Endothelial cell of umbilical vein (primary cell): Measurements from ENCODE around the gene MTMR4. TPM values are rescaled to one million over a fixed set of nuclear protein-coding genes. Genes with fewer than 3 reads are reported as not detected.
"Not testable (repeated sequence)": the region's sequence is repeated elsewhere in the genome, so short reads cannot be mapped to it uniquely, and the experiment has no call there.

ENCODE experiments used
- BruUV-seq: library from RNA; stranded (reverse); fragments of 400-500 nt; replicated peaks from 2 replicates; lab custom pipeline; 2021; lab: Mats Ljungman, UMichigan
- CTCF ChIA-PET: fragments of 300-600, 350-600 bp; sonication (Branson Sonifier 250); formaldehyde crosslinking; loops from one replicate; lab custom pipeline; 2021; ENCODE audit warnings: antibody characterized with exemption, inconsistent platforms; lab: Charles Lee
- POLR2A ChIA-PET: fragments of 300-600, 350-600 bp; sonication (Branson Sonifier 250); formaldehyde crosslinking; loops from one replicate; lab custom pipeline; 2021; ENCODE audit warnings: antibody characterized with exemption, inconsistent platforms; lab: Charles Lee
- DNase-seq: peaks from one replicate; pipeline ENCODE4 v3.0.0-alpha.2; 2011; ENCODE audit warnings: low read depth, low spot score
- FAIRE-seq: peaks from 2 replicates; lab custom pipeline; 2011; peaks lifted over from hg19 to GRCh38; lab: Jason Lieb, UNC
- H2AFZ ChIP-seq: 2 replicates; pipeline ENCODE4 v1.6.0; 2012; ENCODE audit warnings: low read depth, low read length, control low read depth, inconsistent platforms
- H3K27ac ChIP-seq: 2 replicates; pipeline ENCODE4 v1.5.1; 2011; ENCODE audit warnings: low read depth, mild to moderate bottlenecking, control low read depth, low read length, moderate library complexity; ENCODE audit not compliant: insufficient read depth
- H3K27me3 ChIP-seq, 2 experiments: 2 replicates each; pipeline versions ENCODE4 v1.6.0 to v1.6.1; 2011; ENCODE audit warnings: low read length in 2 of 2, mixed read lengths in 1 of 2; ENCODE audit not compliant: control insufficient read depth in 2 of 2, insufficient read depth in 2 of 2
- H3K36me3 ChIP-seq, 2 experiments: 2 replicates in 1 of 2; 3 replicates in 1 of 2; pipeline ENCODE4 v1.5.1; 2011; ENCODE audit warnings: low read length in 2 of 2, mild to moderate bottlenecking in 1 of 2, moderate library complexity in 1 of 2; ENCODE audit not compliant: control insufficient read depth in 2 of 2, insufficient read depth in 2 of 2; ENCODE audit errors: extremely low read depth in 1 of 2
- H3K4me1 ChIP-seq: 3 replicates; pipeline ENCODE4 v1.5.1; 2011; ENCODE audit warnings: mild to moderate bottlenecking, low read length; ENCODE audit not compliant: control insufficient read depth, insufficient read depth; ENCODE audit errors: extremely low read depth
- H3K4me2 ChIP-seq: 2 replicates; pipeline ENCODE4 v1.6.1; 2011; ENCODE audit warnings: low read length, control low read depth, mixed read lengths; ENCODE audit not compliant: insufficient read depth
- H3K4me3 ChIP-seq, 3 experiments: fragments of 200-600 bp in 1 of 3; sonication (generic), shearing (Covaris generic) in 1 of 3; replicated peaks in 1 of 3; 2 replicates each; pipeline ENCODE4 v1.5.1; 2011 to 2016; ENCODE audit warnings: control low read depth in 3 of 3, low read length in 3 of 3, mild to moderate bottlenecking in 2 of 3, inconsistent platforms in 1 of 3, low read depth in 1 of 3, moderate library complexity in 1 of 3; ENCODE audit not compliant: insufficient read depth in 1 of 3
- H3K79me2 ChIP-seq: 2 replicates; pipeline ENCODE4 v1.6.0; 2012; ENCODE audit warnings: low read length, inconsistent platforms; ENCODE audit not compliant: control insufficient read depth, insufficient read depth
- H3K9ac ChIP-seq: replicated peaks from 2 replicates; pipeline ENCODE3; 2011; ENCODE audit warnings: low read length, control low read depth; ENCODE audit not compliant: insufficient read depth; ENCODE audit errors: extremely low read depth
- H3K9me1 ChIP-seq: replicated peaks from 3 replicates; pipeline ENCODE4 v1.6.0; 2011; ENCODE audit warnings: mild to moderate bottlenecking, low read length; ENCODE audit not compliant: control insufficient read depth, insufficient read depth; ENCODE audit errors: extremely low read depth
- H3K9me3 ChIP-seq: replicated peaks from 2 replicates; pipeline ENCODE4 v1.5.1; 2012; ENCODE audit warnings: low read length, inconsistent platforms; ENCODE audit not compliant: control insufficient read depth, insufficient read depth
- H4K20me1 ChIP-seq: replicated peaks from 2 replicates; pipeline ENCODE3; 2011; ENCODE audit warnings: mild to moderate bottlenecking, low read length; ENCODE audit not compliant: control insufficient read depth, insufficient read depth; ENCODE audit errors: extremely low read depth
- EZH2 ChIP-seq: IDR thresholded peaks from 2 replicates; pipeline ENCODE4 v1.6.1; 2012; ENCODE audit warnings: borderline replicate concordance, low read depth, mild to moderate bottlenecking, moderate library complexity, low read length, inconsistent platforms; ENCODE audit not compliant: severe bottlenecking
- FOS ChIP-seq: IDR thresholded peaks from 2 replicates; pipeline ENCODE4 v1.6.1; 2011; ENCODE audit warnings: mild to moderate bottlenecking, low read length, moderate library complexity, borderline replicate concordance; ENCODE audit not compliant: insufficient read depth
- GATA2 ChIP-seq: IDR thresholded peaks from 2 replicates; pipeline ENCODE4 v1.7.0; 2011; ENCODE audit warnings: low read depth, mild to moderate bottlenecking, moderate library complexity, mixed read lengths, low read length; ENCODE audit not compliant: insufficient read length, insufficient read depth
- JUN ChIP-seq: IDR thresholded peaks from 2 replicates; pipeline ENCODE4 v1.6.1; 2011; ENCODE audit warnings: borderline replicate concordance, low read depth; ENCODE audit not compliant: insufficient read length, insufficient read depth
- MYC ChIP-seq: IDR thresholded peaks from one replicate; pipeline ENCODE4 v1.6.1; 2011; ENCODE audit warnings: mild to moderate bottlenecking, low read depth, low read length
- POLR2A ChIP-seq: IDR thresholded peaks from 2 replicates; pipeline ENCODE4 v1.6.1; 2012; ENCODE audit warnings: low read depth, mild to moderate bottlenecking, control low read depth, low read length
- POLR2AphosphoS5 ChIP-seq: IDR thresholded peaks from 2 replicates; pipeline ENCODE4 v1.6.1; 2012; ENCODE audit warnings: low read depth, mild to moderate bottlenecking, control low read depth, low read length, moderate library complexity; ENCODE audit not compliant: insufficient read depth
- dilution Hi-C: fragments of 300-500 bp; cut with MboI; formaldehyde crosslinking; loops from one replicate; pipeline ENCODE4 v1.15.0; 2019; ENCODE audit warnings: low sequenced_read_pairs; ENCODE audit not compliant: extremely low pct_ligation_motif_present
- intact Hi-C: fragments of 100-400 bp; cut with micrococcal nuclease; formaldehyde crosslinking; loops from one replicate; pipeline ENCODE4 v1.10.0; 2022
- polyA plus RNA-seq, 4 experiments: library from polyadenylated mRNA; depleted of rRNA in 3 of 4; stranded (reverse) in 3 of 4; unstranded in 1 of 4; fragments of >200 nt; gene quantifications; 2 replicates each; pipeline versions ENCODE4 v1.2.1 to v1.2.3, GENCODE V29; 2011 to 2012; ENCODE audit warnings: missing spikeins in 1 of 4
- total RNA-seq: library from RNA; stranded (reverse); gene quantifications from 2 replicates; pipeline ENCODE4 v1.2.3, GENCODE V29; 2021
- TF ChIP-seq, protein P1 (sequence below), 2 donors: IDR thresholded peaks; 1 replicate in 1 of 2; 2 replicates in 1 of 2; pipeline ENCODE4 v1.5.1; 2011; ENCODE audit warnings: low read length in 2 of 2, mild to moderate bottlenecking in 2 of 2, moderate library complexity in 2 of 2, control low read depth in 1 of 2, inconsistent platforms in 1 of 2, low read depth in 1 of 2; ENCODE audit not compliant: insufficient read depth in 1 of 2; ENCODE audit errors: extremely low read depth in 1 of 2
- TF ChIP-seq, protein P2 (sequence below): IDR thresholded peaks from 2 replicates; pipeline ENCODE4 v1.6.1; 2011; ENCODE audit not compliant: insufficient read depth, insufficient read length

The MTMR4 gene
- total and polyA plus RNA-seq, 2 donors (not counting 3 experiments of a cell fraction or from before 2014, with no cell fraction given): 25.1 to 41.0 TPM

DNA sequence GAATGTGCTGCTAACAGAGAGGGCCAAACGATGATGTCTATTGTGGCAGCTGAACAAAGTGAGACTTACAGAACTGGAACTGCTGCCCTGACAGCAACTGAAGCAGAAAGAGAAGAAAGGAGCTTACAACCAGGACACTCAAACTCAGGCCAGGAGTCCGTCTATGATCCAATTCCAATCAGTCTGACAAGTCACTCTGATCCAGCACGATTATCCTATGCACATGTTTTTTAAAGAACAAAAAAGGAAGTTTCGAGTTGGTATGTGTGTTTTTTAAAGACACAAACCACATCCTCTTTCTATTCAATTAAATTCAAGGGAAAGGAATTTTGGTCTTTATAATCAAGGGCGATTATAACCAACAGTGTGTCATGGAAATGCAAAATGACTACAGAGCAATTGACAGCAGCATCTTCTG, 42.4 kb upstream of the MTMR4 start:
- no TSS peak for BruUV-seq
- no peak overlapping the region for H3K9ac ChIP-seq
- H3K27me3 ChIP-seq: peaks cover 0 to 3% of the 10 kb centered on the region in 2 experiments
- H3K4me3 ChIP-seq: no peak overlapping the region
- H3K79me2 ChIP-seq: no peaks in the 10 kb centered on the region
- FAIRE-seq (no peak), DNase-seq (no peak)
- ChIA-PET POLR2A (no interaction called here), CTCF (interaction anchor here (0.9 to 1.4 kb wide), 2 partner anchors 16 to 30 kb away, joined by 3 read pairs; no protein-coding TSS in a partner anchor)
- H3K4me2 ChIP-seq: no peak overlapping the region
- H3K36me3 ChIP-seq: no peaks in the 10 kb centered on the region
- H3K9me1 ChIP-seq: no peaks in the 10 kb centered on the region
- TF ChIP-seq MYC (no peak), GATA2 (no peak), JUN (no peak), POLR2A (no peak), EZH2 (no peak), FOS (no peak), POLR2AphosphoS5 (no peak)
- TF ChIP-seq, protein P1, sequence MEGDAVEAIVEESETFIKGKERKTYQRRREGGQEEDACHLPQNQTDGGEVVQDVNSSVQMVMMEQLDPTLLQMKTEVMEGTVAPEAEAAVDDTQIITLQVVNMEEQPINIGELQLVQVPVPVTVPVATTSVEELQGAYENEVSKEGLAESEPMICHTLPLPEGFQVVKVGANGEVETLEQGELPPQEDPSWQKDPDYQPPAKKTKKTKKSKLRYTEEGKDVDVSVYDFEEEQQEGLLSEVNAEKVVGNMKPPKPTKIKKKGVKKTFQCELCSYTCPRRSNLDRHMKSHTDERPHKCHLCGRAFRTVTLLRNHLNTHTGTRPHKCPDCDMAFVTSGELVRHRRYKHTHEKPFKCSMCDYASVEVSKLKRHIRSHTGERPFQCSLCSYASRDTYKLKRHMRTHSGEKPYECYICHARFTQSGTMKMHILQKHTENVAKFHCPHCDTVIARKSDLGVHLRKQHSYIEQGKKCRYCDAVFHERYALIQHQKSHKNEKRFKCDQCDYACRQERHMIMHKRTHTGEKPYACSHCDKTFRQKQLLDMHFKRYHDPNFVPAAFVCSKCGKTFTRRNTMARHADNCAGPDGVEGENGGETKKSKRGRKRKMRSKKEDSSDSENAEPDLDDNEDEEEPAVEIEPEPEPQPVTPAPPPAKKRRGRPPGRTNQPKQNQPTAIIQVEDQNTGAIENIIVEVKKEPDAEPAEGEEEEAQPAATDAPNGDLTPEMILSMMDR (IDR thresholded peaks at IDR 0.05; ENCODE audit: extremely low read depth in 1 of 2, insufficient read depth in 1 of 2, low read depth in 1 of 2, low read length in 2 of 2): no peak
- TF ChIP-seq, protein P2, sequence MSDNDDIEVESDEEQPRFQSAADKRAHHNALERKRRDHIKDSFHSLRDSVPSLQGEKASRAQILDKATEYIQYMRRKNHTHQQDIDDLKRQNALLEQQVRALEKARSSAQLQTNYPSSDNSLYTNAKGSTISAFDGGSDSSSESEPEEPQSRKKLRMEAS: no peak
- no peaks in the 10 kb centered on the region for H3K4me1 ChIP-seq
- H2AFZ ChIP-seq: no peak overlapping the region
- H3K9me3 ChIP-seq: no peaks in the 10 kb centered on the region
- no peak overlapping the region for H3K27ac ChIP-seq
- intact Hi-C loops: no loop called here
- dilution Hi-C loops: no loop called here
- H4K20me1 ChIP-seq: no peaks in the 10 kb centered on the region

DNA sequence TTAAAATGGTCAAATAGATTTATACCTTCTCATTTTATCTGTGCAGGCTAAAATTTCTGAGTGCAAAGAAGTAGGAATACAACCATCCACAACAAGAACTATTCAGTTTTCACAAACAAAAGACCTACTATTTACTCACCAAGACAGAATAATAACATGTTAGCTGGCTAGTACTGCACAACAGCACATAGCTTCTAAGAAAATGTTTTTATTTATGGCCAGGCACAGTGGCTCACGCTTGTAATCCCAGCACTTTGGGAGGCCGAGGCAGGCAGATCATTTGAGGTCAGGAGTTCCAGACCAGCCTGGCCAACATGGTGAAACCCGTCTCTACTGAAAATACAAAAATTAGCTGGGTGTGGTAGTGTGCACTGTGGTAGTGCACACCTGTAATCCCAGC, 40.7 kb upstream of the MTMR4 start:
- H3K27ac ChIP-seq, DNase-seq, BruUV-seq, H3K79me2 ChIP-seq, POLR2A ChIA-PET, H3K4me1 ChIP-seq, dilution Hi-C loops, H3K36me3 ChIP-seq, H2AFZ ChIP-seq, H3K9me1 ChIP-seq, H3K27me3 ChIP-seq, intact Hi-C loops, H3K4me3 ChIP-seq, H3K4me2 ChIP-seq, H3K9me3 ChIP-seq, H4K20me1 ChIP-seq, H3K9ac ChIP-seq, FAIRE-seq: not testable (repeated sequence)
- CTCF ChIA-PET: interaction anchor here (0.6 kb wide), 1 partner anchor 14 kb away, joined by 3 read pairs; no protein-coding TSS in a partner anchor
